OCI-LY3 (cell line): ENCODE results near the gene HAND1.
"Not testable (repeated sequence)": the region's sequence is repeated elsewhere in the genome, so short reads cannot be mapped to it uniquely, and the experiment has no call there.

ENCODE experiments used
- H2AFZ ChIP-seq: fragments of 200-600, 300-600 bp; shearing (Covaris generic); 2 replicates; pipeline ENCODE4 v1.6.0; 2014; ENCODE audit warnings: antibody characterized with exemption, low read depth, low read length
- H3K27ac ChIP-seq: fragments of 200-600, 300-600 bp; sonication (generic); 2 replicates; pipeline ENCODE4 v1.5.1; 2014; ENCODE audit warnings: mild to moderate bottlenecking, low read length, moderate library complexity, mixed read lengths
- H3K27me3 ChIP-seq: fragments of 200-600, 300-600 bp; sonication (generic); 2 replicates; pipeline ENCODE4 v1.6.1; 2014; ENCODE audit warnings: low read depth, low read length, mixed read lengths
- H3K36me3 ChIP-seq: fragments of 200-600, 300-600 bp; sonication (generic); replicated peaks from 2 replicates; pipeline ENCODE3; 2014; ENCODE audit warnings: low read depth, low read length, mixed read lengths
- H3K4me1 ChIP-seq: fragments of 300-600, 200-600 bp; sonication (generic); 2 replicates; pipeline ENCODE4 v1.6.1; 2014; ENCODE audit warnings: low read length, mixed read lengths
- H3K4me2 ChIP-seq: fragments of 200-600, 300-600 bp; sonication (generic); 2 replicates; pipeline ENCODE4 v1.6.1; 2014; ENCODE audit warnings: low read length, mixed read lengths
- H3K4me3 ChIP-seq: fragments of 300-600, 200-600 bp; sonication (generic); 2 replicates; pipeline ENCODE4 v1.5.1; 2014; ENCODE audit warnings: antibody characterized with exemption, mild to moderate bottlenecking, low read length, moderate library complexity
- H3K79me2 ChIP-seq: fragments of 300-600, 200-600 bp; shearing (Covaris generic); 2 replicates; pipeline ENCODE4 v1.6.1; 2014; ENCODE audit warnings: mild to moderate bottlenecking, low read length, mixed read lengths
- H3K9ac ChIP-seq: fragments of 300-600, 200-600 bp; shearing (Covaris generic); 2 replicates; pipeline ENCODE4 v1.6.0; 2014; ENCODE audit warnings: mild to moderate bottlenecking, low read length, moderate library complexity
- H3K9me3 ChIP-seq: fragments of 200-600, 300-600 bp; shearing (Covaris generic); 2 replicates; pipeline ENCODE4 v1.6.1; 2014; ENCODE audit warnings: low read length, mixed read lengths; ENCODE audit not compliant: insufficient read depth
- H4K20me1 ChIP-seq: fragments of 200-600, 300-600 bp; sonication (generic); 2 replicates; pipeline ENCODE4 v1.6.1; 2016; ENCODE audit warnings: low read length, mixed read lengths; ENCODE audit not compliant: insufficient read depth
- EZH2phosphoT487 ChIP-seq: fragments of 200-600 bp; shearing (Covaris generic); IDR thresholded peaks from 2 replicates; pipeline ENCODE4 v1.6.1; 2018; ENCODE audit warnings: antibody characterized with exemption, mixed run types, low read depth
- TF ChIP-seq, protein P1 (sequence below): fragments of 200-600, 300-600 bp; sonication (generic); IDR thresholded peaks from 2 replicates; pipeline ENCODE4 v1.5.1; 2014; ENCODE audit warnings: antibody characterized with exemption, low read length, low read depth

HAND1 gene

GRCh38 chr5:154517181-154517580 lies 39.2 kb upstream of the HAND1 start:
- Histone ChIP-seq H3K36me3 (no peaks in the 10 kb centered on the region), H3K9ac (no peak overlapping the region), H3K4me3 (no peak overlapping the region), H3K4me2 (no peak overlapping the region), H4K20me1 (no peaks in the 10 kb centered on the region), H3K4me1 (peaks cover 35% of the 10 kb centered on the region), H3K9me3 (no peaks in the 10 kb centered on the region), H3K27ac (no peak overlapping the region), H2AFZ (no peak overlapping the region), H3K27me3 (no peaks in the 10 kb centered on the region), H3K79me2 (no peaks in the 10 kb centered on the region)
- no peak for TF ChIP-seq EZH2phosphoT487
- TF ChIP-seq, protein P1, sequence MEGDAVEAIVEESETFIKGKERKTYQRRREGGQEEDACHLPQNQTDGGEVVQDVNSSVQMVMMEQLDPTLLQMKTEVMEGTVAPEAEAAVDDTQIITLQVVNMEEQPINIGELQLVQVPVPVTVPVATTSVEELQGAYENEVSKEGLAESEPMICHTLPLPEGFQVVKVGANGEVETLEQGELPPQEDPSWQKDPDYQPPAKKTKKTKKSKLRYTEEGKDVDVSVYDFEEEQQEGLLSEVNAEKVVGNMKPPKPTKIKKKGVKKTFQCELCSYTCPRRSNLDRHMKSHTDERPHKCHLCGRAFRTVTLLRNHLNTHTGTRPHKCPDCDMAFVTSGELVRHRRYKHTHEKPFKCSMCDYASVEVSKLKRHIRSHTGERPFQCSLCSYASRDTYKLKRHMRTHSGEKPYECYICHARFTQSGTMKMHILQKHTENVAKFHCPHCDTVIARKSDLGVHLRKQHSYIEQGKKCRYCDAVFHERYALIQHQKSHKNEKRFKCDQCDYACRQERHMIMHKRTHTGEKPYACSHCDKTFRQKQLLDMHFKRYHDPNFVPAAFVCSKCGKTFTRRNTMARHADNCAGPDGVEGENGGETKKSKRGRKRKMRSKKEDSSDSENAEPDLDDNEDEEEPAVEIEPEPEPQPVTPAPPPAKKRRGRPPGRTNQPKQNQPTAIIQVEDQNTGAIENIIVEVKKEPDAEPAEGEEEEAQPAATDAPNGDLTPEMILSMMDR = no peak

DNA sequence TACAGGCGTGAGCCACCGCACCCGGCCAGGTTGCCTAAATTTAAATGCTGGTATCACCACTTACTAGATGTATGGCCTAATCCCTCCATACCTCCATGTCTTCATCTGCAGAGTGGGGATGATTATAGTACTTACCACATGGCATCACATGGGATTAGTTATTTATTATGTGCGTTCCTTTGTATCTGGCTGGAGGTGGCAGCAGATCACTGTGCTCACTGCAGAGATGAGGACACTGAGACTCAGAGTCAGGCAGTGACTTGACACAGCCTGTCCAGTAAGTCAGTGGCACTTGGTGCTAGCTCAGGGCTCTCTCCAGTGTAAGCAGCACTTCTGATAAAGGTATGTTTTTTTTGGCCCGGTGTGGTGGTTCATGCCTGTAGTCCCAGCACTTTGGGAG lies 38.4 kb upstream of the HAND1 start:
- H3K4me3 ChIP-seq = no peak overlapping the region
- H3K27ac ChIP-seq = no peak overlapping the region
- H3K36me3 ChIP-seq = no peaks in the 10 kb centered on the region
- no peaks in the 10 kb centered on the region for H3K79me2 ChIP-seq
- H3K4me1 ChIP-seq = peaks cover 38% of the 10 kb centered on the region
- TF ChIP-seq, protein P1 = peak; percentile 26
- TF ChIP-seq EZH2phosphoT487 = no peak
- H3K9ac ChIP-seq = no peak overlapping the region
- H3K9me3 ChIP-seq = no peaks in the 10 kb centered on the region
- H3K27me3 ChIP-seq = no peaks in the 10 kb centered on the region
- H2AFZ ChIP-seq = no peak overlapping the region
- H4K20me1 ChIP-seq = no peaks in the 10 kb centered on the region
- H3K4me2 ChIP-seq = no peak overlapping the region

DNA sequence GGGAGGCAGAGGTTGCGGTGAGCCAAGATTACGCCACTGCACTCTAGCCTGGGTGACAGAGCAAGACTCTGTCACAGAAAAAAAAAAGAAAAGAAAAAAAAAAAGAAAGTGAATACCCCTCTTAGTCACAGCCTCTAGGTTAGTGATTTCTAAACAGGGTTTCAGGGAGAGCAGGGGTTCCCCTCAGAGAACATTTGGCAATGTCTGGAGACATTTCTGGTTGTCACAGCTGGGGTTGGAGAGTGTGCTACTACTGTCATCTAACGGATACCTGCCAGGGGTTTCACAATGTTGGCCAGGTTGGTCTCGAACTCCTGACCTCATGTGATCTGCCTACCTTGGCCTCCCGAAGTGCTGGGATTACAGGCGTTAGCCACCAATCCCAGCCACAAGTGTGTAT lies 37.5 kb upstream of the HAND1 start:
- Histone ChIP-seq H3K4me2 (peak overlapping the region; percentile 59; the same call in 1 of the 2 replicates), H3K4me1 (peaks cover 38% of the 10 kb centered on the region)
- not testable (repeated sequence) for H3K27ac ChIP-seq, H4K20me1 ChIP-seq, H3K9me3 ChIP-seq, H3K4me3 ChIP-seq, H3K79me2 ChIP-seq, H2AFZ ChIP-seq, H3K9ac ChIP-seq, H3K27me3 ChIP-seq, H3K36me3 ChIP-seq

DNA sequence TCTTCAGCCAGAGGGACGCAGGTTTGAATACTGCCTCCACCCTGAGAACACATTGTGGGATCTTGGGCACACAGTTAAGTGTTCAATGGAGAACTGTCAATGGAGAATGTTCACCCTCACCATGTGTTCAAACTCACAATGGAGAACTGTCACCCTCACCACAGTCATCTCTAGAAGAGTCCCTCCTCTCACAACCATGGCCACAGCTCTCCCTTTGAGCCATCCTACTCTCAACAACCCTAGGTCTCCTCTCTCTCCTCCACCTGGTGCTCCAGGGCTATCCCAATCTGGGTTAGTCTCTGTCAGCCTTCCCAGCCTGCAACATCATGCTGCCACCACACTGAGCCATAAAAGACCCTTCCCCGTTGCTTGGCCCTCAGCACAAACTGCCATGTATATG lies 36.3 kb upstream of the HAND1 start:
- Histone ChIP-seq H4K20me1 (no peaks in the 10 kb centered on the region), H3K27me3 (no peaks in the 10 kb centered on the region), H3K4me3 (peak overlapping the region; percentile 41), H3K9ac (no peak overlapping the region), H3K27ac (peak overlapping the region; percentile 27; the same call in 1 of the 2 replicates), H3K4me1 (peaks cover 42% of the 10 kb centered on the region), H2AFZ (no peak overlapping the region), H3K79me2 (no peaks in the 10 kb centered on the region), H3K9me3 (no peaks in the 10 kb centered on the region), H3K36me3 (no peaks in the 10 kb centered on the region), H3K4me2 (peak overlapping the region; percentile 59)
- no peak for TF ChIP-seq EZH2phosphoT487
- TF ChIP-seq, protein P1 = no peak

DNA sequence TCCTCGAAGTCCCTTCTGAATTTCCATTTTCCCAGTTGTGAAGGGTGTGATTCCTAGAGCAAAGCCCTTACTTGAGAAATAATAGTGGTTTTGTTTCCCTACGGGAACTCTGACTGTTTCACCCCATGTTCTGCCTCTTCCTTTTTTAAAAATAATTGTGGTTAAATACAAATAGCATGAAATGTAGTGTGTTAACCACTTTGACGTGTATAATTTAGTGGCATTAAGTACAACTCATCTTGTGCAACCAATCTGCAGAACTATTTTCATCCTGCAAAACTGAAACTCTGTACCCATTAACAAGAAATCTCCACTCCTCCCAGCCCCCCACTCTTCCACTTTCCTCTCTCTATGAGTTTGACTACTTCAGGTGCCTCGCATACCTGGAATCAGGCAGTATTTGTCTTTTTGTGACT lies 35.6 kb upstream of the HAND1 start:
- Histone ChIP-seq H3K4me3 (peak overlapping the region; percentile 41), H2AFZ (no peak overlapping the region), H3K27me3 (no peaks in the 10 kb centered on the region), H3K27ac (no peak overlapping the region), H3K79me2 (no peaks in the 10 kb centered on the region), H4K20me1 (no peaks in the 10 kb centered on the region), H3K4me2 (peak overlapping the region; percentile 59), H3K9ac (no peak overlapping the region), H3K4me1 (peaks cover 42% of the 10 kb centered on the region), H3K36me3 (no peaks in the 10 kb centered on the region), H3K9me3 (no peaks in the 10 kb centered on the region)
- TF ChIP-seq, protein P1 = no peak
- TF ChIP-seq EZH2phosphoT487 = no peak
